GM23338 (cell line): ENCODE measurements around the gene ZGPAT. TPM values are rescaled to one million over a fixed set of nuclear protein-coding genes. Genes with fewer than 3 reads are reported as not detected.

Experiments
- ATAC-seq: fragments of 200-7000 bp; cut with Tn5 transposase; 3 replicates; pipeline ENCODE4 v1.9.1; 2020
- DNase-seq: peaks from one replicate; pipeline ENCODE4 v3.0.0-alpha.2; 2015; ENCODE audit warnings: low spot score
- H2AFZ ChIP-seq: fragments of 200-600 bp; sonication (generic); 2 replicates; pipeline ENCODE4 v1.8.0; 2016; ENCODE audit warnings: antibody characterized with exemption, mild to moderate bottlenecking, moderate library complexity
- H3F3A ChIP-seq: fragments of 200-600 bp; sonication (generic); replicated peaks from 2 replicates; pipeline ENCODE4 v1.8.0; 2017; ENCODE audit warnings: antibody characterized with exemption, mixed run types, low read depth
- H3K27ac ChIP-seq: fragments of 200-600 bp; sonication (generic); 2 replicates; pipeline ENCODE4 v1.6.1; 2016; ENCODE audit warnings: low read depth
- H3K27me3 ChIP-seq: fragments of 200-600 bp; sonication (generic); 2 replicates; pipeline ENCODE4 v1.8.0; 2016; ENCODE audit warnings: mild to moderate bottlenecking, mixed run types, moderate library complexity; ENCODE audit not compliant: insufficient read depth
- H3K36me3 ChIP-seq: fragments of 200-600 bp; sonication (generic); 2 replicates; pipeline ENCODE4 v1.8.0; 2016; ENCODE audit warnings: mild to moderate bottlenecking; ENCODE audit not compliant: insufficient read depth
- H3K4me1 ChIP-seq: fragments of 200-600 bp; sonication (generic); 2 replicates; pipeline ENCODE4 v1.8.0; 2016; ENCODE audit warnings: mild to moderate bottlenecking, moderate library complexity; ENCODE audit not compliant: insufficient read depth
- H3K4me2 ChIP-seq: fragments of 200-600 bp; sonication (generic); 2 replicates; pipeline ENCODE4 v1.7.1; 2017; ENCODE audit warnings: mixed run types
- H3K4me3 ChIP-seq: fragments of 200-600 bp; sonication (generic); 2 replicates; pipeline ENCODE4 v1.6.1; 2016; ENCODE audit warnings: mixed run types
- H3K79me2 ChIP-seq: fragments of 200-600 bp; sonication (generic); replicated peaks from 2 replicates; pipeline ENCODE4 v1.8.0; 2017; ENCODE audit warnings: mild to moderate bottlenecking; ENCODE audit not compliant: insufficient read depth
- H3K9me2 ChIP-seq: fragments of 200-600 bp; sonication (generic); 2 replicates; pipeline ENCODE4 v1.8.0; 2017; ENCODE audit not compliant: insufficient read depth
- H4K20me1 ChIP-seq: fragments of 200-600 bp; sonication (generic); replicated peaks from 2 replicates; pipeline ENCODE4 v1.8.0; 2017; ENCODE audit warnings: mild to moderate bottlenecking; ENCODE audit not compliant: insufficient read depth
- H3K27ac Mint-ChIP-seq: 2 replicates; pipeline ENCODE4 v1.8.0; 2020; ENCODE audit warnings: inconsistent platforms, mild to moderate bottlenecking, moderate library complexity, mixed read lengths
- H3K27me3 Mint-ChIP-seq: 3 replicates; pipeline ENCODE4 v1.8.0; 2022; ENCODE audit warnings: low read depth, mild to moderate bottlenecking, moderate library complexity, mixed read lengths, inconsistent platforms; ENCODE audit not compliant: insufficient read depth, poor library complexity
- H3K36me3 Mint-ChIP-seq: 3 replicates; pipeline ENCODE4 v1.8.0; 2021; ENCODE audit warnings: low read depth, mild to moderate bottlenecking, inconsistent platforms, moderate library complexity, mixed read lengths
- H3K4me1 Mint-ChIP-seq: 3 replicates; pipeline ENCODE4 v1.8.0; 2020; ENCODE audit warnings: mild to moderate bottlenecking, inconsistent platforms, mixed read lengths
- H3K4me3 Mint-ChIP-seq: 3 replicates; pipeline ENCODE4 v1.8.0; 2021; ENCODE audit warnings: moderate library complexity, mild to moderate bottlenecking, inconsistent platforms, mixed read lengths
- H3K9me3 Mint-ChIP-seq: 3 replicates; pipeline ENCODE4 v1.8.0; 2020; ENCODE audit warnings: moderate library complexity, mild to moderate bottlenecking, inconsistent platforms, mixed read lengths
- CREB1 ChIP-seq: fragments of 250-450 bp; sonication (Bioruptor Pico); IDR thresholded peaks from 2 replicates; pipeline ENCODE4 v1.5.0; 2020; ENCODE audit warnings: low read depth, mild to moderate bottlenecking, moderate library complexity
- CTCF ChIP-seq, 2 experiments: fragments of 200-600 bp in 1 of 2; sonication (generic) in 1 of 2; conservative IDR thresholded peaks; 2 replicates each; pipeline versions ENCODE4 v1.5.1 to v1.6.1; 2016 to 2017; ENCODE audit warnings: antibody characterized with exemption in 2 of 2, low read depth in 2 of 2, mild to moderate bottlenecking in 2 of 2, moderate library complexity in 1 of 2
- ETS1 ChIP-seq: IDR thresholded peaks from 2 replicates; pipeline ENCODE4 v1.6.1; 2016; ENCODE audit warnings: antibody characterized with exemption
- EZH2 ChIP-seq: fragments of 200-600 bp; sonication (generic); IDR thresholded peaks from one replicate; pipeline ENCODE4 v1.8.0; 2017; ENCODE audit warnings: antibody characterized with exemption, mild to moderate bottlenecking, low read depth; ENCODE audit not compliant: unreplicated experiment
- EZH2phosphoT487 ChIP-seq: fragments of 200-600 bp; sonication (generic); IDR thresholded peaks from one replicate; pipeline ENCODE4 v1.8.1; 2018; ENCODE audit warnings: antibody characterized with exemption; ENCODE audit not compliant: unreplicated experiment
- NANOG ChIP-seq: IDR thresholded peaks from 2 replicates; pipeline ENCODE4 v1.6.1; 2016; ENCODE audit warnings: antibody characterized with exemption, borderline replicate concordance
- POLR2AphosphoS5 ChIP-seq: IDR thresholded peaks from 2 replicates; pipeline ENCODE4 v1.6.1; 2016; ENCODE audit warnings: antibody characterized with exemption, low read depth
- STAT1 ChIP-seq: IDR thresholded peaks from one replicate; pipeline ENCODE4 v1.6.1; 2016; ENCODE audit warnings: antibody characterized with exemption; ENCODE audit not compliant: unreplicated experiment
- ZNF462 ChIP-seq: fragments of 250-450 bp; sonication (Bioruptor Pico); IDR thresholded peaks from 2 replicates; pipeline ENCODE4 v1.5.0; 2020; ENCODE audit warnings: mild to moderate bottlenecking, moderate library complexity
- polyA plus RNA-seq: library from polyadenylated mRNA; unstranded; fragments of >200 nt; fragmentation: Nextera tagmentation; extraction: Ambion mirVana; gene quantifications from 2 replicates; pipeline ENCODE4 v1.2.1, GENCODE V29; 2016
- total RNA-seq: library from RNA; depleted of rRNA; stranded (reverse); fragments of >200 nt; shearing (Covaris generic); gene quantifications from 2 replicates; pipeline ENCODE4 v1.2.3, GENCODE V29; 2014

Gene ZGPAT
- total and polyA plus RNA-seq, 2 experiments from 2014 or later: 25.0 to 39.2 TPM

DNA sequence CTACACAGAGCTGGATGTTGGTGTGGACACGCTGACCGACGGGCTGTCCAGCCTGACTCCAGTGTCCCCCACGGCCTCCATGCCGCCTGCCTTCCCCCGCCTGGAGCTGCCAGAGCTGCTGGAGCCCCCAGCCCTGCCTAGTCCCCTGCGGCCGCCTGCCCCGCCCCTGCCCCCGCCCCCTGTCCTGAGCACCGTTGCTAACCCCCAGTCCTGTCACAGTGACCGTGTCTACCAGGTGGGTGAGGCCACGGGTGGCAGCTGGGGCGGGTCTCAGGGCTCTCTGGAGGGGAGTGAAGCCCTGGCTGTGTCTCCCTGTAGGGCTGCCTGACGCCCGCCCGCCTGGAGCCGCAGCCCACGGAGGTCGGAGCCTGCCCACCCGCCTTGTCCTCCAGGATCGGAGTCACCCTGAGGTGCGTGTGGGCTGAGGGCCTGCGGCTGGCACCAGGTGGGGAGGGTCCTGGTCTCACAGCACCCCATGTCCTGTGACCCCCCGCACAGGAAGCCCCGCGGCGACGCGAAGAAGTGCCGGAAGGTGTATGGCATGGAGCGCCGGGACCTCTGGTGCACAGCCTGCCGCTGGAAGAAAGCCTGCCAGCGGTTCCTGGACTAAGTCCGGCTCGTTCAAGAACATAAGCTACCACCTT is 34.7 kb downstream of the ZGPAT start:
- H3K9me2 ChIP-seq: no peaks in the 10 kb centered on the region
- no peak for DNase-seq
- no peaks in the 10 kb centered on the region for H4K20me1 ChIP-seq
- no peak for ATAC-seq
- TF ChIP-seq STAT1 (no peak), EZH2 (no peak), CTCF (conservative IDR thresholded peaks at IDR 0.05; ENCODE audit: low read depth in 2 of 2) (no peak), ZNF462 (no peak), EZH2phosphoT487 (no peak), ETS1 (no peak), NANOG (no peak), CREB1 (CRISPR knock-in tag) (no peak), POLR2AphosphoS5 (no peak)
- no peaks in the 10 kb centered on the region; the same call in 2 of the 3 replicates for H3K9me3 Mint-ChIP-seq
- H3K4me2 ChIP-seq: no peak overlapping the region
- H3F3A ChIP-seq: peaks cover 14% of the 10 kb centered on the region; the same call in 1 of the 2 replicates
- H3K36me3 ChIP-seq: no peaks in the 10 kb centered on the region
- H3K4me1 Mint-ChIP-seq: no peaks in the 10 kb centered on the region; the same call in 2 of the 3 replicates
- no peak overlapping the region for H3K4me3 Mint-ChIP-seq
- H2AFZ ChIP-seq: no peak overlapping the region
- peaks cover 7% of the 10 kb centered on the region; the same call in 1 of the 2 replicates for H3K4me1 ChIP-seq
- H3K27ac ChIP-seq: no peak overlapping the region
- H3K27me3 Mint-ChIP-seq: peaks cover 6% of the 10 kb centered on the region
- H3K36me3 Mint-ChIP-seq: peaks cover 8% of the 10 kb centered on the region
- no peak overlapping the region for H3K4me3 ChIP-seq
- peaks cover 6% of the 10 kb centered on the region for H3K27me3 ChIP-seq
- no peaks in the 10 kb centered on the region for H3K79me2 ChIP-seq
- H3K27ac Mint-ChIP-seq: no peak overlapping the region
